Activated CD8-positive, alpha-beta memory T cell treated with anti-CD3 and anti-CD28 coated beads for 4 hours (primary cell): Measurements from ENCODE around the gene NELL1.

Experiments
- DNase-seq, 2 donors: peaks; one replicate each; pipeline ENCODE4 v3.0.0-alpha.2; 2020; ENCODE audit warnings: low read depth in 2 of 2

Gene NELL1

GRCh38 chr11:20668844-20669819, at the start of gene NELL1:
Gene NELL1 (plus strand): TSS chr11:20669586.
- DNase-seq: no peak

GRCh38 chr11:20620988-20621387, 48.4 kb upstream of the NELL1 start:
- DNase-seq: no peak

GRCh38 chr11:20621679-20622078, 47.7 kb upstream of the NELL1 start:
- DNase-seq: no peak

- DNase-seq: no peak
These were observed 46.1 kb upstream of the NELL1 start for GRCh38 chr11:20623252-20623651.

DNA sequence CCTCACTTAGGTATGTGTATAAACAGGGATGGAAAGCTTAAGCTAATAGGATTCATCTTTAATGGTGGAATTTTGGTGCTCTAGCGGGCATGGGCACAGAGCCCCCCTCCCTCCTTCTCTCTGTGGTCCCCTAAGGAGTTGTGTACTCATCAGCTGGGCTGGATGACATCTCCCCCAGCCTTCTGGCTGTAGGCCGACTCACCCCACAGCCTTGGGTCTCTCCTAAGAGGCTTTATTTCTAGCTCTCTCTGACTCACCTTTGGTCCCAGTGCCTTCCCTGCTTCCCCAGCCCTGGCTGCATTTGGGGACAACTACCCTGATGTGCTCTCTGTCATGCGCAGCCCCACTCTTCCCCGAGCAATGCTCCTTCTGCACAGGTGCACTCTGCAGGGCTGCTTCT, 43.1 kb upstream of the NELL1 start:
- no peak for DNase-seq

DNA sequence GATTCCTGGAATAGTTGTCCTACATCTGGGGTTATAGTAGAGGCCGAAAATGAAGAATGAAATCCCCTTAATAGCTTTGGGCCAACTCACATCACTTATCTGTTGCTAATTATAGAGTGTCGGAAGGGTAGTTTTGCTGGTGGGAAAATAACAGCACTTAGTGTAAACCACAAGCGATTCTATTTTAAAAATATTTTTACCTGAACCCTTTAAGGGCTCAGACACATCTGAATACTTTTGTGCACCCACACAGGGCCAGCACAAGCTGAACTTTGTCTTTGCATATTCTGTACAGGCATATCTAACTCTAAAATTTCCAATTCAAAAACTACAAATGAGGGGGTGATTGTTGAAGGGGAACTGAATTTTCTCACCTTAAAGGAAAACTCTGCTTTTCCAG, 42.4 kb upstream of the NELL1 start:
- DNase-seq: no peak

DNA sequence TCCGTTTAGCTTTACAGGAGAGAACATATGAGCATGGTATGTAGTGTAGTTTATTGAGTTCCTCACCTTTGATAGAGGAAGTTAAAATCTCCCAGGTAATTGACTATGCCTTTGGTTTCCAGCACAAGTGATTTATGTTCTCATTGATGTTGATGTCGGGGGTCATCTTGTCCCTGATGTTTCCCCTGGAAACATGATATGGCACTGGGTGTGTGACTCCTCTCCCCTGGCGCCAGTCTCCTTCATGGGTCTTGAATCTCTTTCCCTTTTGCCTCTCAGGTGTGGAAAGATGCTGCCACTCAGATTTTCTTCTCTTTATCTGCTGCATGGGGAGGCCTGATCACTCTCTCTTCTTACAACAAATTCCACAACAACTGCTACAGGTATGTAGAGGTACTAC, 41.7 kb upstream of the NELL1 start:
- DNase-seq: no peak

DNA sequence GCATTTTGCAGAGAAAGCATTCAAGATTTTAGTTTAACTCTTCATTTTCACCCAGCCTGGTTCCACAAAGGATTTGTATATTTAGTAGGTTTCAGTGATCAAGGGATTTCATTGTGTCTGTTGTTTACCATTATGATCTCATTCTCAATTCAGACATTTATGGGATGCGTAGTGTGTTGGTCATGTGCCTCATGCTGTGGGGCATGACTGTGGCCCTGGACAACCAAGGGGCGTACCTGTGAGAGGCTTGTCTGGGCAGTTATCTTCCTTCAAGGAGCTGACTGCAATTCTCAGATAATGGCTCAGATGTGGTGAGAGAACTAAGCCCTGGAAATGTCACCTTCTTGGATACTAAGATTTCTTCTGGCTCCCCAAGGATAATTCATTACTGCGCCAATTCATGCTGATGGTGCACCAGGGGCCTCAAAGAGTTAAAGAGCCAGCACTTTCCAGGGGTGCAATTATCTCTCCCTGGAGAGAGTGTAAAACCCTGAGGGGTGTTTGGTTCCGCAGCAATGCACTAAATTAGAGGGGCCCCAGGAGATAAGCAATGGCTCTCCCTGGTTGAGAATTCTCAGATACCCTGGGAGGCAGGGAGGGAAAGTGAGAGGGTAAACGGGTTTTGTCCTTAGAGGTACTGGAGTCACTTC, 37.7 kb upstream of the NELL1 start:
- DNase-seq: no peak

DNA sequence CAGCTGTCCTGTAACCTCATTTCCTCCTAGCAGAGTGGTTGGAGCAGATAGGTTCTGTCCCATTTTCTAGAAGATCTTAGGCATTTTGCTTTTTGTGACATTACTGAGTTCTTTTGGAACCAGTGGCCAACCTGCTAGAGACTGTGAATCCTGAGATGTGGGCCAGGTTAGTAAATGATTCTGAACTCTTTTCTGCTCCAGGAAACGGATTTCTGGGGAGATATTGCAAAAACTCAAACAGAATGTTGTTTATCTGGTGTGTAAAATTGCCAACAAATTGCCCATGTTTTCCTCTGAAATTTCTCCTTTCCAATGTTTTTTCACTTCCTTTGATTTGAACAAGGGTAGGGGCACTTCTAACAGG, 37.2 kb upstream of the NELL1 start:
- DNase-seq: no peak

GRCh38 chr11:20634044-20634443, 35.3 kb upstream of the NELL1 start:
- no peak for DNase-seq

DNA sequence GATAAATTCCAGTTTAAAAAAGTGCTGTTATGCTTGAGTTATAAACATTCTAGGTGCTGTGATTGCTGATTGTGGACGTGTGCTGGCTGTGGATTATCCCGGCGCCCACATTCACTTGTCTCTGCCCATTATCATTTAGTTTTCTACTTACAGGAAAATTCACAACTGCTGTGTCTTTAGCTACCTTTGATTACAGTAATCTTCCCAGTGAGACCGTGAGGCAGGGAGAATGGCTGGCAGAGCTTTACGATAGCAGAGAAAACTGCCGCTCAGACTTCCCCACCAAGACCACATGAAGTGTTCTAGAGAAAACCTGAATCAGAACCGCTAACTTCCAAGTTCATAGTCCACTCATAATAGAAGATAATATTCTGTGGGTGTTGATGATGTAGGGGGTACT, 34.6 kb upstream of the NELL1 start:
- no peak for DNase-seq

DNA sequence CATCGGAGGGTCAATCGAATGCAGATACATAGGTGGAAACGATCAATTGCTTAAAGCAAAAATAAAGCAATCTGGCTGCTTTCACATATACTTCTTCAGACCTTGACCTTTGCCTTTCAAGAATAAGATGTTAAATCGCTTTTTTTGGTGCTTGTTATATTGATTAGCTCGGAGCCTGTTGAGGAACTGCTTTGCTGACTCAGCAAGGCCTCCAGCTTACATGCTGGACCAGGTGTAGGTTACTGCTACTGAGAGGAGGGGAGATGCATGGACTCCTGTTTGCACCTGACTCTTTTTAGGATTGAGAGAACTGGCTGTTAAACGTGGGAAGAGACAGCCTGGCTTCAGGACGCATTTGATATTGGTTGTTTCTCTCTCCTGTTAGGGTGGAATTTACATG, 31.3 kb upstream of the NELL1 start:
- no peak for DNase-seq

DNA sequence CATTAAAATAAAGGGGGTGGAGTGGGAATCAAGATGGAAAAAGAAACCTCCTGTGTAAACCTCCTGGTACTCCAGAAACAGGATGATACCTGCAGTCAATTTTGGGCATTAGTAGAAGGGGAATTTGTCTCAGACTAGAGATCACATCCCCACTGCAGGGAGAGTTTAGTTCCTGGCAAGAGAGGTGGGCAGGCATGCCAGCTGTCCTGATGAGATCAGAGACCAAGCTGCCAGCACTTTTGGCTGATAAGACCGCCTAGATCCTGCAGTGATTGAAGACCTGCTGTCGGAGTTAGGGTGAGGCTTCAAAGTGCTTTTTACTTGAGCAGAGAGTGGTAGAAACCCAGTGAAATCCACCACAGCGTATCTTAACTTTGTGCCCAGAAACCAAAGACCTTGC, 29.7 kb upstream of the NELL1 start:
- DNase-seq: no peak

GRCh38 chr11:20640401-20640800, 29.0 kb upstream of the NELL1 start:
- no peak for DNase-seq

GRCh38 chr11:20644360-20644759, 25.0 kb upstream of the NELL1 start:
- DNase-seq: no peak

DNA sequence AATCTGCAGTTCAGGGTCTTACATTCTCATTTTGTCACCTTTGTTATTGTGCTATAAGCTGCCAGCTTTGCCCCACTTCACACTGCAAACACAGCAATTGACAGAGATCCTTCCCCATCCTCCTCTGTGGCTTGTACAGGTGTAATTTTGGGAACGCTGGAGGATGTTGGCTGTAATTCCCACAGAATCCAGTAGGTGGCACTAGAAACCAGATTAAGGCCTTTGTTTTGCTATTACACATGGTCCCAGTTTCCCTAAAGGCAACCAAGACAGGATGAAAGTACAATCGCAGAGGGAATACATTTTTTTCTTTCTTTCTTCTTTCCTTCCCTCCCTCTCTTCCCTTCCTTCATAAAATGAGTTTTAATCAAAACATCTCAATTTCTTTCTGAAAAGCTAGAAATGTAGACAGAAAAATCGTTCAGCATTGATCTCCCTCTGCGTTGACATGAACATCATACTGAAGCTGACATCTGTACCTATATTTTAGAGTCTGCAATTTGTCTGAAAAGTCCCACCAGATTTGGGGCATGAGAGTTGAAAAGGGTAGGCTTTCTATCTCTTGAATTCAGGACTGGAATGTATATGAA, 21.3 kb upstream of the NELL1 start:
- DNase-seq: no peak

DNA sequence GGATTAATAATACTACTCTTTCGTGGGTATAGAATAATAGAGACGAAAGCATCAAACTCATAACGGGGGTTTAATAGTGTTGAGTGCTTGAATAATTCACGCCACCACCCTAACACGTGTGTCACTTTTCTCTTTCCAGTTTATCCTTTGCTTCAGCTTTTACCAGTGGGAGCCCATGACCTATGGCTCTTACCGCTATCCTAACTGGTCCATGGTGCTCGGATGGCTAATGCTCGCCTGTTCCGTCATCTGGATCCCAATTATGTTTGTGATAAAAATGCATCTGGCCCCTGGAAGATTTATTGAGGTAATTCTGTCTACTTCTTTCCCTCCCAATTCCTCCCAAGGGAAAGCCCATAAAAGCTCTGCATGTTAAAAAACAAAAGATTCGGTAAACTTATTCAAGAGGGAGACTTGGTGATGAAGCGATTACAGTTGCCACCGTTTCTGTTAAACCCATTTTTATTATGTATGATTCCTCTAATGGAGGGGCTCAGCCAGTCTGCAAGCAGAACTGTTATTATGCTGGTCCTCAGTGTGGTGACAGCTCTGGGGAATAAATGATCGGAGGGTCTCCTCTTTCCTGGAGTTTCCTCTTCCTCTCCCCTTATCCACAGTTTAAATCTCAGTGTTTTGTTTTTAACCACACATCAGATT, 17.1 kb upstream of the NELL1 start:
- DNase-seq: no peak

GRCh38 chr11:20654038-20654437, 15.3 kb upstream of the NELL1 start:
- DNase-seq: no peak

DNA sequence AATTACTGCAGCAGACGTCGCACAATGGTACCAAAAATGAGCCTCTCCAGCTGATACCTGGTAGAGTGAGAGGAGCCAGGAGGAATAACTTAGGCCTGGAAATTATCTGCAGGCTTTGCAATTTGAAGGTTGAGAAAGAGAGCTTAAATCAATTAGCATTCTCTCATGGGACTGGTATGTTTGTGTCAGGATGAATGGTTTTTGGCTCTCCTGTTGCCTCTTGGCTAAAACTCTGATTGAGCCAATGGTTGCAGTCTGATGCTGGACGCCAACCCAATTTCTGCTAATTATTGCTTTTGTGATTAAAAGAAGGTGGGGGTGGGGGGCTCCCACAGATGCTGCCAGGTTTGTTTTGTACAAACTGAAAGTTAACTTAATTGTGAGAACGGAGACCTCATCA, 12.5 kb upstream of the NELL1 start:
- no peak for DNase-seq

DNA sequence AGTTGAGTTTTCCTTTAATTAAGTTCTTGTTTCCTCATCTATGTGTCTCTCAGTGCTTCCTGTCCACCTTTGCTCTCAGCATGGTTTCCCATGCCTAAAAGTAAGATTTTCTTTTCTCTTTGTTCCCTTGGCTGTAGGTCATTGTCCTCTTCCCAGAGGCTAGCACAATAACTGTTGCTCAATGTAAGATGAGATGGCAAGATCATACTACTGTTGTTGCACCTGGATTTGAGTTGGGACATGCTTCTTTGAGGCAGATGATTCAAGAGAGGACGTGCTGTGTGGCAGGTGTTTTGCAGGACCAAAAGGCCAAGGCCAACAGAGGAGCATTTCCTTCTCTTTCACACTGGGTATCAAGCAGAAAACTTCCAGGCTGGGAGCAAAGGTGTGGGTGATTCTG, 11.3 kb upstream of the NELL1 start:
- DNase-seq: no peak

GRCh38 chr11:20661445-20661844, 7.9 kb upstream of the NELL1 start:
- DNase-seq: no peak

- DNase-seq: no peak
These were observed 7.5 kb upstream of the NELL1 start for GRCh38 chr11:20661850-20662249.
